GM13977 (cell line): ENCODE data around the gene IPO11.
"Not testable (repeated sequence)": the region's sequence is repeated elsewhere in the genome, so short reads cannot be mapped to it uniquely, and the experiment has no call there.

Experiments
- DNase-seq: peaks from one replicate; pipeline ENCODE4 v3.0.0; 2012; ENCODE audit warnings: low spot score
- in situ Hi-C: fragments of 300-500 bp; cut with MboI; formaldehyde crosslinking; loops from one replicate; pipeline ENCODE4 v1.12.0; 2022; ENCODE audit warnings: low sequenced_read_pairs, low pct_unique_long_range_greater_than_20kb, mixed read lengths, inconsistent platforms; ENCODE audit not compliant: unreplicated experiment
- TF ChIP-seq, protein P1 (sequence below): IDR thresholded peaks from 2 replicates; pipeline ENCODE4 v1.5.1; 2012; ENCODE audit warnings: mild to moderate bottlenecking, control low read depth; ENCODE audit not compliant: insufficient read depth; ENCODE audit errors: extremely low read depth, missing control alignments

Gene IPO11

DNA sequence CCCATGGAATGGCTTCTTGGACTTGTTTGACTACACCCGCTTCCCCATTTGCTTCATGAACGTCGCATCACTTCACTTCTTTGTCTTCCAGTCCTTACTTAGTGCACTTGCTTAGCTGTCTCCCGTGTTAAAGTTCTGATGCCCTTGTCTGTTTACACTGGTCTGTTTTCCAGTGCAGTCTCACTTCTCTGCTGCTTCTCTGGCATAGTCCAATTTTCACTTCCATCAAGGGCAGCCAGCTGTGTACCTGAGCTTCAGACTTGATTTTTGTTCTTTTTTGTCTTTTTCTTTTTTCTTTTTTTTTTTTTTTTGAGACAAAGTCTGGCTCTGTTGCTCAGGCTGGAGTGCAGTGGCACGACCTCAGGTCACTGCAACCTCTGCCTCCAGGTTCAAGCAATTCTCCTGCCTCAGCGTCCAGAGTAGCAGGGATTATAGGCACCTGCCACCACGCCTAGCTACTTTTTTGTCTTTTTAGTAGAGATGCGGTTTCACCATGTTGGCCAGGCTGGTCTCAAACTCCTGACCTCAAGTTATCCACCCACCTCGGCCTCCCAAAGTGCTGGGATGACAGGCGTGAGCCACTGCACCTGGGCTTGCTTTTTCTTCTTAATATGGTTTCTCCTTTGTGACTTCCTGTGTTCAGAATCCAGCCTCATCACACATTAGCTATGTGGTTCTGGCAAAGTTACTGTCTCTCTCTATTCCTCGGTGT lies 241.5 kb downstream of the IPO11 start:
- TF ChIP-seq, protein P1, sequence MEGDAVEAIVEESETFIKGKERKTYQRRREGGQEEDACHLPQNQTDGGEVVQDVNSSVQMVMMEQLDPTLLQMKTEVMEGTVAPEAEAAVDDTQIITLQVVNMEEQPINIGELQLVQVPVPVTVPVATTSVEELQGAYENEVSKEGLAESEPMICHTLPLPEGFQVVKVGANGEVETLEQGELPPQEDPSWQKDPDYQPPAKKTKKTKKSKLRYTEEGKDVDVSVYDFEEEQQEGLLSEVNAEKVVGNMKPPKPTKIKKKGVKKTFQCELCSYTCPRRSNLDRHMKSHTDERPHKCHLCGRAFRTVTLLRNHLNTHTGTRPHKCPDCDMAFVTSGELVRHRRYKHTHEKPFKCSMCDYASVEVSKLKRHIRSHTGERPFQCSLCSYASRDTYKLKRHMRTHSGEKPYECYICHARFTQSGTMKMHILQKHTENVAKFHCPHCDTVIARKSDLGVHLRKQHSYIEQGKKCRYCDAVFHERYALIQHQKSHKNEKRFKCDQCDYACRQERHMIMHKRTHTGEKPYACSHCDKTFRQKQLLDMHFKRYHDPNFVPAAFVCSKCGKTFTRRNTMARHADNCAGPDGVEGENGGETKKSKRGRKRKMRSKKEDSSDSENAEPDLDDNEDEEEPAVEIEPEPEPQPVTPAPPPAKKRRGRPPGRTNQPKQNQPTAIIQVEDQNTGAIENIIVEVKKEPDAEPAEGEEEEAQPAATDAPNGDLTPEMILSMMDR: no peak
- no peak for DNase-seq
- in situ Hi-C loops: no loop called here

DNA sequence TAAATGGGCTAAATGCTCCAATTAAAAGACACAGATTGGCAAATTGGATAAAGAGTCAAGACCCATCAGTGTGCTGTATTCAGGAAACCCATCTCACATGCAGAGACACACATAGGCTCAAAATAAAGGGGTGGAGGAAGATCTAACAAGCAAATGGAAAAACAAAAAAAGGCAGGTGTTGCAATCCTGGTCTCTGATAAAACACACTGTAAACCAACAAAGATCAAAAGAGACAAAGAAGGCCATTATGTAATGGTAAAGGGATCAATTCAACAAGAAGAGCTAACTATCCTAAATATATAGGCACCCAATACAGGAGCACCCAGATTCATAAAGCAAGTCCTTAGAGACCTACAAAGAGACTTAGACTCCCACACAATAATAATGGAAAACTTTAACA lies 245.2 kb downstream of the IPO11 start:
- in situ Hi-C loops, DNase-seq: not testable (repeated sequence)

DNA sequence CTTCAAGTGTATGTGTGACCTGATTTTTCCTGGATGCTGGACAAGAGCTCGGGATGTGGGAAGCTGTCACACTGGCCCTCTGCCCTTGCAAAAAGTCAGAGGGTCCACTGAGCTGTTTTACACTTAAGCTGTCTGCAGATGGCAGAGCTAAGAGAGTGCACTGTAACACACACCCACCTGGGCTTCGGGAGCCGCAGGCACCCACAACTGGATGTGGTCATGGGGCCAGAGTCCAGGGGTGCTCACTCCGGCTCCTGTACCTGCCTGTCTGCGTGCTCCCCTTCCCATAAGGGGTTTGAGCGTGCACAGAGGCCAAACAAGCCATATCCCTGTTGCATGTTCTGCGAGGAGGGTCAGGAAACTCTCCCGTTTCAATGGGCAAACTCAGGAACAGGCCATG lies 248.6 kb downstream of the IPO11 start:
- in situ Hi-C loops: no loop called here
- DNase-seq: no peak
- TF ChIP-seq, protein P1: no peak

DNA sequence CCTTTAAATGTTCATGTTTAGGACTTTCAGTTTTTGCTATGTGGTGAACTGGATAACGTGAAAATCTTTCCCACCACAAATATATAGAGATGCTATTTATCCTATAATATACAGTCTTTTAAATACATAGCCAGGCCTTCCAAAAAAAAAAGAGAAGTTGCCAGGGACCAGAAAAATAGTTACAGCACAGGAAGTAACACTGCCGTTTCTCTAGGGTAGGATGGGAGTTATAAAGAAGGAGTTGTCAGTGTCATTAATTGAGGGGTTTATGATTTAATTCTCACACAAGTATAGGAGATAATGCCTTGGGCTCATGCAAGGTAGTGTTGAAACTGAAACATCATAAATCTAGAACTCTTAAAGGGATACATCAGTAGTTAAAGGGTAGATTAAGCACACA lies 250.0 kb downstream of the IPO11 start:
- no peak for DNase-seq
- TF ChIP-seq, protein P1: no peak
- in situ Hi-C loops: no loop called here

DNA sequence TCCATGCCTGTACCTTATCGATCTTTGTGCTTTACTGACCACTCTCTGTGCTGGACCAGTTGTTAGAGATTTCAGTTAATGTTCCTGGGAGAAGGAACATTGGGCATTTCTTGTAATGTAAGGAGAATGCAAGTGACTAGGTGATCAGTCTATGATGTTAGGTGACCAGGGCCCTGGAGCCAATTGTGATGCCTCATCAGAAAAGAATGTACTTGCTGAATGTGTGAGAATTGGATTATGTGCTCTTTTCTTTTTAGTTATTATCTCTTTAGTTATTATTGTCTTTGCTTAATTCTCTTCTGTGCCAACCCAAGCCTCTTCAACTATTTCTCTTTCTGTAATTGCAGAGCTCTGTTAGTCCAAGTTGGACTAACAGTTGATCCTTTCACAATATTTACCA lies 258.9 kb downstream of the IPO11 start:
- DNase-seq: no peak
- in situ Hi-C loops: no loop called here
- TF ChIP-seq, protein P1: no peak

DNA sequence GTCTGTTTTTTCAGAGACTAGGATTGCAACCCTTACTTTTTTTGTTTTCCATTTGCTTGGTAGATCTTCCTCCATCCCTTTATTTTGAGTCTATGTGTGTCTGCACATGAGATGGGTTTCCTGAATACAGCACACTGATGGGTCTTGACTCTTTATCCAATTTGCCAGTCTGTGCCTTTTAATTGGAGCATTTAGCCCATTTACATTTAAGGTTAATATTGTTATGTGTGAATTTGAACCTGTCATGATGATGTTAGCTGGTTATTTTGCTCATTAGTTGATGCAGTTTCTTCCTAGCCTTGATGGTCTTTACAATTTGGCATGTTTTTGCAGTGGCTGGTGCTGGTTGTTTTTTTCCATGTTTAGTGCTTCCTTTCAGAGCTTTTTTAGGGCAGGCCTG lies 264.0 kb downstream of the IPO11 start:
- not testable (repeated sequence) for DNase-seq

More for the DNA sequence above, 264.0 kb downstream of the IPO11 start:
- in situ Hi-C loops: not testable (repeated sequence)
